Erythroblast (primary cell): ENCODE results near the gene CD226.

ENCODE experiments used
- GATA1 ChIP-seq: IDR thresholded peaks from 2 replicates; pipeline ENCODE4 v1.6.1; 2011; ENCODE audit warnings: low read depth, mild to moderate bottlenecking, control low read depth, low read length, moderate library complexity
- POLR2A ChIP-seq: IDR thresholded peaks from 2 replicates; pipeline ENCODE4 v1.6.1; 2011; ENCODE audit warnings: mild to moderate bottlenecking, low read length

DNA sequence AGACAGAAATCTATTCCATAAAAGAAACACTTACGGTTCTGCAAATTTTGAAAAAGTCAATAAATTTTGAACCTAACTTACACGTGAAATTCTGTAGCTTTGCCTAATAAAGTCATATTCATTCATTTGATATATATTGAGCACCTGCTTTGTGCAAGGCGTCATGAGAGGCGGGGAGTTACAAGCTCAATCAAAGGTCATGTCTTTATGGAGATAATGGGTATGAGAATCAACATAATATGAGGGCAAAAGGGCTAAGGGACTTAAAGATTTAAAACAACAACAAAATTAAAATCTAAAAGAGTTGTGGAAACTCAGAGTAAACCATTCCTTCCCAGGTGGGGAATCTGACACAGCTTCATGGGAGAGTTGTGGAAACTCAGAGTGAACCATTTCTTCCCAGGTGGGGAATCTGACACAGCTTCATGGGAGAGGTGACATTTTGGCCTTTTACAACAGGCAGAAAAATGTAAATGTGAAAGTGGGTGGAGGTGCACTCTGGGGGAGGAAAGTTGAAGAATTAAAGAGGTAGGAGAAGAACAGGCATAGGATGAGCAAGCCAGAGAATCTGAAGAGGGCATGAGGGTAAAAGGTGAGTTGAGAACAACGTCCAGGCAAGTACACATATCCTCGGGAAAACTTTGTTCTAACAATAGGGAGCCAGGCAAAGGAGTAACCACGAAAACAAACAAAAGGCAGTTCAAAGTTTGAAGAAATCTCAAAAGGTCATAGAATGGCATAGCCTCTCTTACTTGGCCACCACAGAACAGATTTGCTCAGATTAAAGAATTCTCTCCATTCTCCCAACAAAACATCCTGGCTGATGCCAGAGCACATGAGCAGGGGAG lies 49.5 kb upstream of the CD226 start:
- no peak for TF ChIP-seq POLR2A
- no peak for TF ChIP-seq GATA1
